Peyer's patch (tissue), 4 donors: ENCODE results near the gene SIL1. TPM values are rescaled to one million over a fixed set of nuclear protein-coding genes. Genes with fewer than 3 reads are reported as not detected.

Experiments used
- DNase-seq, 3 donors: peaks; one replicate each; pipeline ENCODE4 v3.0.0-alpha.2; 2017 to 2019
- H3K27ac ChIP-seq, 4 donors: fragments of 200-600 bp; sonication (generic); one replicate each; pipeline ENCODE4 v1.5.1; 2016 to 2019
- H3K27me3 ChIP-seq, 2 donors: fragments of 200-600 bp; sonication (generic); one replicate each; pipeline ENCODE4 v1.5.1; 2019
- H3K36me3 ChIP-seq, 3 donors: fragments of 200-600 bp; sonication (generic); one replicate each; pipeline ENCODE4 v1.5.1; 2016 to 2019
- H3K4me1 ChIP-seq, 4 donors: fragments of 200-600 bp; sonication (generic); one replicate each; pipeline ENCODE4 v1.5.1; 2016 to 2019
- H3K4me3 ChIP-seq, 4 donors: fragments of 200-600 bp; sonication (generic); 1 replicate in 3 of 4; 2 replicates in 1 of 4; pipeline ENCODE4 v1.5.1; 2016 to 2019; ENCODE audit warnings: mild to moderate bottlenecking in 1 of 4
- H3K9me3 ChIP-seq, 4 donors: fragments of 200-600 bp; sonication (generic); one replicate each; pipeline ENCODE4 v1.5.1; 2016 to 2019; ENCODE audit warnings: mild to moderate bottlenecking in 1 of 4
- CTCF ChIP-seq, 6 experiments: fragments of 450-650 bp in 4 of 6; fragments of 200-600 bp in 2 of 6; sonication (generic) in 1 of 6; IDR thresholded peaks; one replicate each; pipeline ENCODE4 v1.5.1; 2017 to 2019; ENCODE audit warnings: antibody characterized with exemption in 6 of 6, mild to moderate bottlenecking in 3 of 6, moderate library complexity in 1 of 6
- POLR2A ChIP-seq, 2 donors: fragments of 450-650 bp; IDR thresholded peaks; one replicate each; pipeline ENCODE4 v1.5.1; 2017; ENCODE audit warnings: antibody characterized with exemption in 2 of 2, mild to moderate bottlenecking in 2 of 2, moderate library complexity in 2 of 2
- total RNA-seq, 4 donors: library from RNA; depleted of rRNA; stranded (reverse); fragments of >200 nt; gene quantifications; one replicate each; pipeline ENCODE4 v1.1.0, GENCODE V29; 2016

SIL1 gene
- total RNA-seq, 4 donors from 2014 or later, result 23.6 to 84.2 (median 39.2) TPM

- no peaks in the 10 kb centered on the region for H3K27me3 ChIP-seq
- TF ChIP-seq POLR2A (IDR thresholded peaks at IDR 0.05), result no peak
- no peak for TF ChIP-seq CTCF (IDR thresholded peaks at IDR 0.05)
- H3K36me3 ChIP-seq, result no peaks in the 10 kb centered on the region
- H3K27ac ChIP-seq, result no peak overlapping the region
- DNase-seq, result no peak
- no peaks in the 10 kb centered on the region for H3K9me3 ChIP-seq
- H3K4me3 ChIP-seq, result no peak overlapping the region
- H3K4me1 ChIP-seq, result peaks cover 0 to 26% (median 0%) of the 10 kb centered on the region in 4 donors
These were observed 235.4 kb downstream of the SIL1 start for GRCh38 chr5:138962614-138963370.

- H3K9me3 ChIP-seq, result no peaks in the 10 kb centered on the region
These were observed 236.4 kb downstream of the SIL1 start for GRCh38 chr5:138961729-138962128.

GRCh38 chr5:138961221-138961620 lies 236.9 kb downstream of the SIL1 start:
- Histone ChIP-seq H3K4me3 (no peak overlapping the region), H3K27ac (no peak overlapping the region), H3K27me3 (no peaks in the 10 kb centered on the region), H3K36me3 (no peaks in the 10 kb centered on the region), H3K4me1 (peaks cover 0 to 10% (median 0%) of the 10 kb centered on the region in 4 donors), H3K9me3 (no peaks in the 10 kb centered on the region)
- no peak for TF ChIP-seq POLR2A (IDR thresholded peaks at IDR 0.05)
- no peak for TF ChIP-seq CTCF (IDR thresholded peaks at IDR 0.05)
- no peak for DNase-seq

More at GRCh38 chr5:138961729-138962128, 236.4 kb downstream of the SIL1 start:
- TF ChIP-seq POLR2A (IDR thresholded peaks at IDR 0.05), result no peak
- no peak for TF ChIP-seq CTCF (IDR thresholded peaks at IDR 0.05)
- no peaks in the 10 kb centered on the region for H3K27me3 ChIP-seq
- no peak overlapping the region for H3K27ac ChIP-seq
- no peaks in the 10 kb centered on the region for H3K36me3 ChIP-seq
- no peak overlapping the region for H3K4me3 ChIP-seq
- H3K4me1 ChIP-seq, result peaks cover 0 to 15% (median 0%) of the 10 kb centered on the region in 4 donors
- no peak for DNase-seq

- TF ChIP-seq POLR2A (IDR thresholded peaks at IDR 0.05), result no peak
- no peak for TF ChIP-seq CTCF (IDR thresholded peaks at IDR 0.05)
- no peaks in the 10 kb centered on the region for H3K36me3 ChIP-seq
- peaks cover 0 to 11% (median 0%) of the 10 kb centered on the region in 4 donors for H3K4me1 ChIP-seq
- no peak overlapping the region for H3K27ac ChIP-seq
- DNase-seq, result peak in 1 of 3 donors; percentile 4
- H3K9me3 ChIP-seq, result no peaks in the 10 kb centered on the region
- no peaks in the 10 kb centered on the region for H3K27me3 ChIP-seq
- H3K4me3 ChIP-seq, result no peak overlapping the region
These were observed 237.9 kb downstream of the SIL1 start for GRCh38 chr5:138960145-138960692.

GRCh38 chr5:138956801-138957200 lies 241.4 kb downstream of the SIL1 start:
- H3K27me3 ChIP-seq, result no peaks in the 10 kb centered on the region
- H3K4me3 ChIP-seq, result no peak overlapping the region
- H3K27ac ChIP-seq, result no peak overlapping the region
- H3K36me3 ChIP-seq, result no peaks in the 10 kb centered on the region
- H3K9me3 ChIP-seq, result no peaks in the 10 kb centered on the region
- peaks cover 0 to 39% (median 9%) of the 10 kb centered on the region in 4 donors for H3K4me1 ChIP-seq
- DNase-seq, result no peak
- TF ChIP-seq POLR2A (IDR thresholded peaks at IDR 0.05) (no peak), CTCF (IDR thresholded peaks at IDR 0.05) (no peak)
